Measurements from ENCODE around the gene OR1J1. TPM values are rescaled to one million over a fixed set of nuclear protein-coding genes. Genes with fewer than 3 reads are reported as not detected.

The OR1J1 gene
- total and polyA plus RNA-seq, 2 donors from 2014 or later: not detected

GRCh38 chr9:122464633-122465567, 12.8 kb downstream of the OR1J1 start:
- DNase-seq: peak in 4 of 5 donors; percentile 57 to 89 (median 80)
- intact Hi-C loops (cut with DNase I): loop anchor here (10.0 kb wide), 1 partner anchor 340 kb away; the partner anchor contains the start of gene OR1K1
- peak overlapping the region; percentile 32 to 80 (median 66) for H3K4me3 ChIP-seq (ENCODE audit: low read length in 3 of 3)
- no peaks in the 10 kb centered on the region for H3K27me3 ChIP-seq (ENCODE audit: control insufficient read depth, insufficient read depth, low read length)
- FAIRE-seq: peak; percentile 82
- H3K36me3 ChIP-seq (ENCODE audit: control insufficient read depth in 2 of 3, insufficient read depth in 3 of 3, low read length in 3 of 3): no peaks in the 10 kb centered on the region
- TF ChIP-seq, protein P1, sequence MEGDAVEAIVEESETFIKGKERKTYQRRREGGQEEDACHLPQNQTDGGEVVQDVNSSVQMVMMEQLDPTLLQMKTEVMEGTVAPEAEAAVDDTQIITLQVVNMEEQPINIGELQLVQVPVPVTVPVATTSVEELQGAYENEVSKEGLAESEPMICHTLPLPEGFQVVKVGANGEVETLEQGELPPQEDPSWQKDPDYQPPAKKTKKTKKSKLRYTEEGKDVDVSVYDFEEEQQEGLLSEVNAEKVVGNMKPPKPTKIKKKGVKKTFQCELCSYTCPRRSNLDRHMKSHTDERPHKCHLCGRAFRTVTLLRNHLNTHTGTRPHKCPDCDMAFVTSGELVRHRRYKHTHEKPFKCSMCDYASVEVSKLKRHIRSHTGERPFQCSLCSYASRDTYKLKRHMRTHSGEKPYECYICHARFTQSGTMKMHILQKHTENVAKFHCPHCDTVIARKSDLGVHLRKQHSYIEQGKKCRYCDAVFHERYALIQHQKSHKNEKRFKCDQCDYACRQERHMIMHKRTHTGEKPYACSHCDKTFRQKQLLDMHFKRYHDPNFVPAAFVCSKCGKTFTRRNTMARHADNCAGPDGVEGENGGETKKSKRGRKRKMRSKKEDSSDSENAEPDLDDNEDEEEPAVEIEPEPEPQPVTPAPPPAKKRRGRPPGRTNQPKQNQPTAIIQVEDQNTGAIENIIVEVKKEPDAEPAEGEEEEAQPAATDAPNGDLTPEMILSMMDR (IDR thresholded peaks at IDR 0.05; ENCODE audit: borderline replicate concordance, extremely low read depth, insufficient read depth): peak; percentile 86
- H3K27ac ChIP-seq (ENCODE audit: low read depth in 2 of 2, low read length in 2 of 2): no peak overlapping the region
- H3K9ac ChIP-seq (ENCODE audit: low read length in 3 of 3): peak overlapping the region in 2 of 3 donors; percentile 1 to 21
- no peaks in the 10 kb centered on the region for H3K9me3 ChIP-seq (ENCODE audit: control insufficient read depth in 2 of 3, insufficient read depth in 1 of 3, low read length in 3 of 3)
- peaks cover 0 to 3% (median 0%) of the 10 kb centered on the region in 3 donors for H3K4me1 ChIP-seq (ENCODE audit: control insufficient read depth in 2 of 3, insufficient read depth in 2 of 3, low read depth in 1 of 3, low read length in 3 of 3)

DNA sequence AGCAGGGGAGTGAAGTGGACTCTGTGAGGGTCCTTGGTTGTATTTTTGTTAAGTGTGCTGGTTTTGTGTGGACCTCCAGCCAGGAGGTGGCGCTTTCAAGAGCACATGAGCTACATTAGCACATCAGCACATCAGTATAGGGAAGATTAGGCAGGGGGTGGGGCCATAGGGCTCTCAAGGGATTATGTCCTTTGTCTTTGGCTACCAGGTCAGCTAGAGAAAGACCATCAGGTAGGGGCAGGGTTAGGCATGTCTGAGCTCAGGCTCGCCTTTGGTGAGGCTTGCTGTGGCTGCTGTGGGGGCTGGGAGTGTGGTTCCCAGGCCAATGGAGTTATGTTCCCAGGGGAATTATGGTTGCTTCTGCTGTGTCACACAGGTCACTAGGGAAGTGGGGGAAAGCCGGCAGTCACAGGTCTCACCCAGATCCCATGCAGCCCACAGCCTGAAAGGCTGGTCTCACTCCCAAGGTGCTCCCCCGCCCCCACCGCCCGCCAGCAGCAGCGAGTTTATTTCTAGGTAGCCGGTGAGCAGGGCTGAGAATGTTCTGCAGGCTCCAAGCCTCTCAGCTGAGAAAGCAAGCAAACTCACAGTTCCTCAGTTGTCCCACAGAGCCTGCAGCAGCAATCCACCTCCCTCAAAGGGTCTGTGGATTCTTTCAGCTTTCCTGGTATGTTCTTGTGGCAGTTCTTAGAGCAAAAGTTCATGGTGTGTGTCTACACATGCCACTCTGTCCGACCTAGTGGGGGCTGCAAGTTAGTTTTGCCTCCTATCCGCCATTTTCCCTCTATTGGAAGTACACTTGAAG, 13.7 kb downstream of the OR1J1 start:
- TF ChIP-seq, protein P1 (IDR thresholded peaks at IDR 0.05; ENCODE audit: borderline replicate concordance, extremely low read depth, insufficient read depth): peak; percentile 18
- Histone ChIP-seq H3K27me3 (ENCODE audit: control insufficient read depth, insufficient read depth, low read length) (no peaks in the 10 kb centered on the region), H3K36me3 (ENCODE audit: control insufficient read depth in 2 of 3, insufficient read depth in 3 of 3, low read length in 3 of 3) (no peaks in the 10 kb centered on the region), H3K9ac (ENCODE audit: low read length in 3 of 3) (peak overlapping the region in 2 of 3 donors; percentile 1 to 21), H3K9me3 (ENCODE audit: control insufficient read depth in 2 of 3, insufficient read depth in 1 of 3, low read length in 3 of 3) (no peaks in the 10 kb centered on the region), H3K27ac (ENCODE audit: low read depth in 2 of 2, low read length in 2 of 2) (no peak overlapping the region), H3K4me3 (ENCODE audit: low read length in 3 of 3) (peak overlapping the region in 2 of 3 donors; percentile 66 to 80), H3K4me1 (ENCODE audit: control insufficient read depth in 2 of 3, insufficient read depth in 2 of 3, low read depth in 1 of 3, low read length in 3 of 3) (peaks cover 0 to 3% (median 0%) of the 10 kb centered on the region in 3 donors)
- no peak for FAIRE-seq
- intact Hi-C loops (cut with DNase I): loop anchor here (10.0 kb wide), 1 partner anchor 341 kb away; the partner anchor contains the start of gene OR1K1
- no peak for DNase-seq

- intact Hi-C loops (cut with DNase I): no loop called here
- Histone ChIP-seq H3K4me3 (ENCODE audit: low read length in 3 of 3) (no peak overlapping the region), H3K9me3 (ENCODE audit: control insufficient read depth in 2 of 3, insufficient read depth in 1 of 3, low read length in 3 of 3) (no peaks in the 10 kb centered on the region), H3K27ac (ENCODE audit: low read depth in 2 of 2, low read length in 2 of 2) (no peak overlapping the region), H3K4me1 (ENCODE audit: control insufficient read depth in 2 of 3, insufficient read depth in 2 of 3, low read depth in 1 of 3, low read length in 3 of 3) (no peaks in the 10 kb centered on the region), H3K36me3 (ENCODE audit: control insufficient read depth in 2 of 3, insufficient read depth in 3 of 3, low read length in 3 of 3) (no peaks in the 10 kb centered on the region), H3K9ac (ENCODE audit: low read length in 3 of 3) (no peak overlapping the region), H3K27me3 (ENCODE audit: control insufficient read depth, insufficient read depth, low read length) (no peaks in the 10 kb centered on the region)
- TF ChIP-seq, protein P1 (IDR thresholded peaks at IDR 0.05; ENCODE audit: borderline replicate concordance, extremely low read depth, insufficient read depth): no peak
- FAIRE-seq (no peak), DNase-seq (no peak)
These were observed 19.9 kb downstream of the OR1J1 start for GRCh38 chr9:122457787-122458186.

All from kidney (tissue), 14 donors.